ENCODE data around the gene MYEF2. TPM values are rescaled to one million over a fixed set of nuclear protein-coding genes. Genes with fewer than 3 reads are reported as not detected.

The MYEF2 gene
- total RNA-seq, 1 experiment from 2014 or later: 9.9 TPM

DNA sequence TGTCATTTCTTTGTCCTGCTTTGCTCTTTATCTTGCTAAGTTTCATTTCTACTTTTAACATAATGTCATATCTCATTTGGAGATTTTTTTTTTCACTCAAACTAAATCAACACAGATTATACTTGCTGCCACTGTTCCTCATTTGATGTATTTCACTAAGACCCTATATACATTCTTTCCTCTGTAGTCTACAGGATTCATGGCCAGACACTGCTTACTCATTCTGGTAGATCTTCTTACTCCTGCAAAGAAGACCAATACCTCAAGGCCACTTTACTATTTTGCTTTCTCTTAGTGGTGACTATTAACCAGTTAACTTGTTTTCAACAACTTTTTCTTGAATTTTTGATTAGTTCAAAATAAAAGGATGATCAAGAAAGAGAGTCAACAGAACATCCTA is 30.7 kb downstream of the MYEF2 start:
- no peak for DNase-seq (ENCODE audit: low read depth)

DNA sequence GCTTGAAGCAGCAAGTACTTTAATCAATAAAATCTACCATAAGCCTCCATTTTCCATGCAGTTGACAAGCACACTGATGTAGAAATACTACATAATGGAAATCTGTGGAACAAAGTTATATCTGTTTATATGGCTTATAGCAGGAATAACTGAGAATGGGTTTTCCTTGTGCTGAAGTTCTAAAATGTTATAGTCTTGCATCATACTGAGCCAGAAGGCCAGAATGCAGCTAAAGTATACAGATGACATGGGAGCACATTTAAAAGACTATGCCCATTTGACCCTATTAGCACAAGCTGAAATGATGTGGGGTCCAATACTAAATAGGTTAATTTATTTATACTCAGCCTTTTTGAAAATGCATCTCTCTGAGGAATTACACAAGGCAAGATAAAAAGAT is 32.2 kb downstream of the MYEF2 start:
- DNase-seq (ENCODE audit: low read depth): no peak

DNA sequence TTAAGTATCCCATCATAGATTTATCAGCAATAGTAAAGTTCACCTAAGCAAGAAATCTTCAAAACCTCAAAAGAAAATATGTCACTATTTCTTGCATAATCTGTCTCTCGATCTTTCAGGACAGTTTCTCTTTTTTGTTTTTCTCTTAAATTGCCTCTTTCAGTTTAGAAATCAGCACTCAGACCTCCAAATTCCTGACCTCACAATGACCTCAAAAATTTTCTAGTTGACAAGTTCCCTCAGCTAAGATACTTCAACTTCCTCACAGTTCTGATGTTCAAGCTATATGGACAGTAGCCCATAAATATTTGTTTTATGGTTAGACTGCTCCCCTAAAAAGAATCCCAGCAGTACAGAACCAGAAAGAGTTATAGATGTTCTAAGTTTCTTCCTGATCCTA is 33.2 kb downstream of the MYEF2 start:
- peak; percentile 17 for DNase-seq (ENCODE audit: low read depth)

DNA sequence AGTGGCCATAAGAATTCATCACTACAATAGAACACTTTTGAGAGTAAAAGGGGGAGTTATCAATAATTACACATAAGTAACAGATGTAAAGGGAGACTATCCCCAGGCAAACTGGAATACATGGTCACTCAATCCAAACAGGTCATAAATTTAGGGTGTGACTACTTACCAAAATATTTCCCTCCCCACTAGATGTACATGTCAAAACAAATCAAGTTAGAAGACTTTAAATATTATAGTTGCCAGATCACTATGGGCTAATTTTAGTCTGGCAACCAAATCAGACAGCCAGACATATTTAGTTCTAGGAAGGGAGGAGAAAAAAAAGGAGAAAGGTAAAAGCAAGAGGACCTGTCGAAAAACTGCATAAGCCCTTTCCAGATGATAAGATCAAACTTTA is 34.2 kb downstream of the MYEF2 start:
- DNase-seq (ENCODE audit: low read depth): peak; percentile 8

DNA sequence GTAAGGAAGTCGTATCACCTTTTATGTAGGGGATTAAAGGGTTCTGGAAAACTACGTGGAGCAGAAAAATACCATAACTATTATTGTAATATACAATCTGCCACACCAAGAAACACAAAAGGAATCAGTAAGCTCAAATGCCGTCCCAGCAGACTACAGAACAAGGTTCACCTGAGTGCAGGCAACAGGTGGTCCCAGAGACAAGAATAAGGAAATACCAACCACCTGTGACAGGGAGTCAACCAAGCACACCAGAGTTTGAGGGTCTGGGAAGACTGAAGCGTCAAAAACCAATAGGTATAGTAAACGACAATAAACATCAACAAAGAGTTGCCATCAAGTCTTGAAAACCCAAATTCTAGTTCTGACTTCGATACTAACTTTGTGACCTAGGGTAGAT is 45.2 kb downstream of the MYEF2 start:
- no peak for DNase-seq (ENCODE audit: low read depth)

DNA sequence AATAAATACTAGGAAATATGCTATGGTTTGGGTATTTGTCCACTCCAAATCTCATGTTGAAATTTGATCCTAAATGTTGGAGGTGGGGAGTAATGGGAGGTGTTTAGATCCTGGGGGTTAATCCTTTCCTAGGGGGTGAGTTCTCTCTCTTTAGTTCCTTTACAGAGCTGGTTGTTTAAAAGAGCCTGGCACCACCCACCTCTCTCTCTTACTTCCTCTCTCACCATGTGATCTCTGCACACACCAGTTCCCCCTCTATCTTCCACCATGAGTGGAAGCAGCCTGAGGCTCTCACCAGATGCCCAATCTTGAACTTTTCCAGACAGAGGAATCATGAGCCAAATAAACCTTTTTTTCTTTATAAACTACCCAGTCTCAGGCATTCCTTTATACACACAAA is 46.8 kb downstream of the MYEF2 start:
- no peak for DNase-seq (ENCODE audit: low read depth)

DNA sequence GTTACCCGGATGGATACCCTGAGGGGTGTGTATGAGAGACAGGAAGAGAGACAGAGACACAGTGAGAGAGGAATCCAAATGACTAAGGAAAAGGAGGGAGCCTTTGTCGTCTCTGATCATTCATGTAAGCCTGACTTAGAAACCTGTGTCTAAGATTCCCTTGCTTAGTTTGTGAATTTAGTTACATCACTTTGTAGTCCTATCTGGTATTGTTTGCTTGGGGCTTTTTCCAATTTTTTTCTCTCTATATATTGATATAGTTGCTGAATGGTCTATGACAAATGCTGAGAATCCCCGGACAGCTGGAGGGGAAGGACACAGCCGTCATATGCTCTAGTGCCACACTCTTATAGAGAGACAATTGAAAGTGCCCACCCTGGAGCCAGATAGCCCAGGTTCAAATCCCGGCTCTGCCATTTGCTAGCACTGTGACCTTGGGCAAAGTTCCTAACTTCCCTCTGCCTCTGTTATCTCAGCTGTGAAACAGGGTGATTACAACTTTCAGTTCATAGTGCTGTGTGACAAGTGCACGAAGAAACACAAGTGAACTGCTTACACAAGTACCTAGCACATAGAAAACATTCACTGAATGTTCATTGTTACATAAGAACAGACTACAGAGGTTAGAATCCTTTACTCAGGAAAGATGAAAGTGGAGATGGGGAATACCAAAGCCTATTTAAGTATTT is 51.3 kb downstream of the MYEF2 start:
- DNase-seq (ENCODE audit: low read depth): no peak

DNA sequence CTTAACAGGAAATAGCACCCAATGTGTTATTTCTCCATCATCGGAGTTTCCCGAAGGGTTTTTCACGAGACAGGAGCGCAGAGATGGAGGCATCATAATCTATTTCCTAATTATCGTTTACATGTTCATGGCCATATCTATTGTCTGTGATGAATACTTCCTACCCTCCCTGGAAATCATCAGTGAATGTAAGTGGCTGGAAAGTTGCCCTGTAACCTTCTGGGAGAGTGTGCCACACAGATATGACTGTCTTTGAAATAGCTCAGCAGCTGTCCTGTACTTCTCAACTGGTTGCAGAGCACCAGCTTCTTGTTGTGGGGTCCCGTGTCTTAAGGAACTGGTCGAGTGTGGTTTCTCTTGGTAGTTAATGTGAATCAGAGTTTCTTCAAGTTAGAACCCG is 56.2 kb downstream of the MYEF2 start:
- no peak for DNase-seq (ENCODE audit: low read depth)

DNA sequence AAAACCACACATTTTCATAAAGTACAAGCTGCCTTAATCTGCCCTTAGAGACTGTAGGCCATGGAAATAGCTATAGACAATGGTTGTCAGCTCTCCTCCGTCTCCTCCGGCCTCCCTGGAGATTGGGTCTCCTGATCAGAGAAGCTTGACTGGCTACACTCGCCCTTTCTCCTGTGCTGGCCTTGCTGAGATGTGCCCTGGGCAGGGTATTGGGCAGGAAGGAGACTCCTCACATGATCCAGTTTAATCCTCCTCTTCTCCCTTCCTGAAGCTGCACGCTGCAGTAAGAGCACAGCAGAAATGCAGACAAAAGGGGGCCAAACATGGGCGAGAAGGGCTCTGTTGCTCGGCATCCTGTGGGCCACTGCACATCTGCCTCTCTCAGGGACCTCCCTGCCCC is 57.4 kb downstream of the MYEF2 start, which contains the start of gene SLC24A5:
Gene SLC24A5, plus strand, starts transcription at position 246 of the 400 bp plus-strand sequence. Its CDS starts 55 bp downstream, at position 301.
- DNase-seq (ENCODE audit: low read depth): no peak

DNA sequence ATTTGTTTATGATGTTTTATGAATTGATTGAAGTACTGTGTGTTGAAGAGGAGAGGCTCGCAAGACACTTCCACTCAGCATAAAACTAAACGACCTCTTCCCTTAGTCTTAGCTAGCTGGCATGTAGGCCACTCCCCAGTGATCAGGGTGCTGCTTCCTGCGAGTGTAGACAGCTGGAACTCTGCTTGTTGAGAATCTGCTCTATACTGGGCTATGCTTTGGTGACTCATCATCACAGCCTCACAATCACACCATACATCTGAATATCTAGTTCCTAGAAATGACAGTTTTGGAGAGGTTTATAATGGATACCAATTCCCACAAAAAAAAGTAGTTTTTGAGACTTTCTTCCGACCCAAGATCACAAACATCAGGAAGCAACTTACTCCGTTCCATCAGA is 58.8 kb downstream of the MYEF2 start:
- peak; percentile 3 for DNase-seq (ENCODE audit: low read depth)

DNA sequence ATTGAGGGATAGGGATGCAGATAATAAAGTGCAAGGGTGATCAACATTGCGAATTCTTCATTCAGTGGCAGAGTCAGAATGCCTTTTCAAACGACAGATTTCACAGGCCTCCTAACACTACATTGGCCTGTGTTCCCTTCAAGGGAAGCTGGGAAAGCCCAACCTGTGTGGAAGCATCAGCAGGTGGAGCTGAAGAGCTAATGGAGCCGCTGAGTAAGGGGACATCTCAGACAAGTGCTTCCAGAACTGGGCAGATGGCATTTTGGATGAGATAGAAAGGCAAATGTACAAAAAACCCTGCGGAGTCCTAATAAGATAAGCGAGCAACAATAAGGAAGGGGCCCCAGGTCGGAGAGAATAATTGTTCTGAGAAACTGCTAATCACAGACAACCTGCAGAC is 65.9 kb downstream of the MYEF2 start:
- peak; percentile 17 for DNase-seq (ENCODE audit: low read depth)

DNA sequence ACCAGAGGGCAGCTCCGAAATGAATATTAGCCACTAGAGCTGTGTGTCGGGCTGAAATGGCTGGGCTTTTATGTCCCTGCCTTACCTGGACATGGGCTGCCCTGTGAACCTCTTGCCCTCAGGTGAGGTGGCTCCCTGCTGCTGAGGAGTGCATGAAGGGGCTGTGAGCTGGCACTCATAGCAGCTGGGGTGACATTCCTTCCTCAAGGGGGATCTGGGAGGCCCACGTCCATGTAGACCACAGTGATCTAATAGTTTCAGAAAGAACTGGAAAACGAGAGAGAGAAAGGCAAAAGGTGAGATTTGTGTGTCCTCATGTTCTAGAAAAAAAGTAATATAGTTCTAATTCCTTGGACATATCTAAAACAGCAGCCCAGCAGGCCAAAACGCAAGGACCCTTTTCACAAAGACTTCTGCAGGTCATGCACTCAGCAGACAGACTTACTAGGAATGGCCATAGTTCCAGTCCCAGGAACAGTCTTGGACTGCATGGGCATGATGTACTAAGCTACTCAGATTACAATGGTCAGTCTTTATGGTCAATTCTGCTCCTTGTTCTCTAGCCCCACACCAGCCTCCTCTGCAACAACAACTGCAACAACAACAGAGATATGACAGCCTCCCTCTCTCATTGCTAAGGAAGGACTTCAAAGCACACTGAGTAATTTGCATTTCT is 68.1 kb downstream of the MYEF2 start:
- DNase-seq (ENCODE audit: low read depth): no peak

DNA sequence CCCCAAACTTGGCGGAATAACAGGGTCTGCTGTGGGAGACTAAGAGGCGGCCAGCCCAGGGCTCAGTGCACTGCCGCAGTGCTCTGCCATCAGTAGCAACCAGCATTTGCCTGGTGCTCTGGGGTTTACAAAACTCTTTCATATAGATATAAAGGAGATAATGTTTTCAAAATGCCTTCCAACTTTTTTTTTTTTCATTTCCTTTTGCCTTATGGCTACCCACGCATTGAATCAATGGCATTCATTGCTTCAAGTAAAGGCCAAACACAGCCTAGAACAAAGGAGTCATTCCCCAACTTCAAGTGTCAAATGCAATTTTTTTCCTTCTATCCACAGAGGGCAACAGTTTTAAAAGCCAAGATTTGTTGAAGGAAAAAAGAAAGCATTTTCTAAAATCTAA is 68.9 kb downstream of the MYEF2 start:
- DNase-seq (ENCODE audit: low read depth): no peak

DNA sequence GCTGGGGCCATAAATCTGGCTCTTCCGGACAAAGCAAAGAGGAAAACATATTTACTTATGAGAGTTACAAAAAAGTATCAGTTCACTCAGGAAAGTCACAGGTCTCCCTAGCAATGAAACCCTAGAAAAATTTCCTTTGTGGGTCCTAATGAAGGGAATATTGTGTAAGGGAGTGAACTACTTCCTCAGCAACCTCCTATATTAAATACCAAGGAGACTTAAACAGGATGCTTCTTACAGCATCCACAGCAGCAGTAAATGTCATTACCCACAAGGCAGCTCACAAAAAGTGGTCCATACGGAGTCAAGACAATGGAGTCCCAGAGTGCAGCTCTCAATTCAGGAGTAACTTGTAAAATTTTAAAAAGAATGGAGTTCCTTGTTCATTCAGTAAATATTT is 72.2 kb downstream of the MYEF2 start:
- no peak for DNase-seq (ENCODE audit: low read depth)

DNA sequence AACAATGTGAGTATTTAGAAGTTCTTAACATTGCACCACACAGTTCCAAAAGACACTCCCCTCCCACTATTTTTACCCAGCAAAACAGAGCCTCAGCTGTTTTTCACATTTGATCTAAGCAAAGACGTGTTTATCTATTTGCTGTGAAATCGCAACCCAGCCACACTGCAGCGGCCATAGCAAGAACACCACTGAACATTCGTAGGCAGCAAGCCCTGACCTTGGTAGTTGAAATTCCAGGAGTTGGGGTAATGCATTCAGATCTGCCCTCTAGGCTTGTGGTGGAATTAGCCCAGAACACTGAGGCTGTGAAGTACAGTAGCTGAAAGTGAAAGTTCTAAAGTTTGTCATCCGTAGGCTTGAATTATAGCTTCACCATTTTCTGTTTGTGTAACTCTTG is 74.4 kb downstream of the MYEF2 start:
- DNase-seq (ENCODE audit: low read depth): no peak

DNA sequence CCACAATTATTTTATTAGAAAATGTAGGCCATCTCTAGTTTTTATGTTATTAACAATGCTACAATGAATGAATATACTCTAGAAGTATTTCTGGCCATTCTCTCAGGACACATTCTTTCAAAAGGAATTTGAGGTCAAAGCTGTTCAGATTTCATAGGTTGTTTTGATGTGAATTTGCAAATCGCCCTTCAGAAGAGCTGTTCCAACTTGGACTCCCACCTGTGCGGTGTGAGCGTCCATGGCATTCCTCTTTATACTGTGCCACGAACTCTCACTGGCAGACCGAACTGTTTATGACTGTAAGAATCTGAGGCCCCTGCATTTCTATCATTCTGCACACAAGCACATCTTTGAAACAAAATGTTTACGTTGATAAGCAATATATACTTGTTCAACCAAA is 75.9 kb downstream of the MYEF2 start:
- DNase-seq (ENCODE audit: low read depth): no peak

DNA sequence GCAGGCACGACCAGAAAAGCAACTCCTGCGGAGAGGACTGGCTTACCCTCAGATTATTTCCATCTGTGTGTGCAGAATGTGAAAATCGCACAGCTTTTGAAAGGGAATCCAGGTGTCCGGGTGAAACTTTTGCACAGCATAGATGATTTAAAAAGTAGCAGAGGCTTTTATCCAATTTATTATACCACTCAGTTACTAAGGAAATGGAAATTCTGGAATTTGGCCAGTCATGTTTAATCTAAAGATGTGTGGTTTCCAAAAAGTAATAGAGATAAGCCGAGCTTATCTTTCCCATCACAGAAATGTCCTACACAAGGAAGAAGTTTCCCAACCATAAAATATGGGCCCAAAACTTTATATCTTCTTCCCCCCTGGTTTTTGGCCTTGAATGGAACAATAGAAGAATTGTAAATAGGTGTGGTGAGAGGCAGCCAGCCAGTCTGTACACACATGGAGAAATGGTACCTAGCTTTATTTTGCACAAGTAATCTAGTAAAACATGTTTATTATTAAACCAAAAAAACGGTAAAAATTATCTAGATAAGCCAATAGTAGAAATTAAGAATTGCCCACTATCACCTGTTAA is 76.6 kb downstream of the MYEF2 start:
- DNase-seq (ENCODE audit: low read depth): no peak

DNA sequence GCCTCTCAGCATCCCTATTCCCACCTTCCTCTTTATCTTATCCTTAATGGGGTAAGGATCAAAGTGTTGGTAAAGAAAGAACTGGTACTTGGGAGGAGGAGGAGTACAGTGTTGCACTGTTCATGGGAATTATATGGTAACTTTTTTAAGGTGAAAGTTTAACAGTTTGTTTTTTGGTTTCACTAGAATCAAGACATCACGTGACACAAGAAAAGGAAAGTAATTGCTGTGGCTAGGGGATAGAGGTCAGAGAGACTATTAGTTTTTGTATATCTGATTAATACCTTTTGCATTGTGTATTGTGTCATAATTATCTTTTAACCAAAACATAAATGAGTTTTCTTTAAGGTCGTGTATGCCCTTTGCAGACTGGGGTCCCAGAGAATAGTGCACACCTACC is 80.8 kb downstream of the MYEF2 start:
- no peak for DNase-seq (ENCODE audit: low read depth)

DNA sequence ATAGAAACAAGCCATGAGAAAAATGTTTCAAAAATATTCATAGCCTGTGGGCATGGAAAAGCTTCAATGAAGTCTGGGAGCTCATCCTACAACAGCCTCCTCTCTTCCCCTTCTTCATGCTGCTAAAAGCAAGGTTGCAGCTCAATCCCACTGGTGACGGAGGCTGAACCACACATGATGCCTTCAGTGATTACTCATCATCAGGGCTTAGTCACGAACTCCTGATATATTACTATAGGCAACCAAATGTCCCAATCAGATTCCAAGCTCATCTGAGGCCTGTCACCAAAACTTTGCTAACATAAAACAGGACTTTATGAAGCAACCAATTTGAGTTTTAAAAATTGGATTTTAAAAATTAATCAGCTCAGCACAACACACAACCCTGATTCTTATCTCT is 81.3 kb downstream of the MYEF2 start:
- DNase-seq (ENCODE audit: low read depth): peak; percentile 73

DNA sequence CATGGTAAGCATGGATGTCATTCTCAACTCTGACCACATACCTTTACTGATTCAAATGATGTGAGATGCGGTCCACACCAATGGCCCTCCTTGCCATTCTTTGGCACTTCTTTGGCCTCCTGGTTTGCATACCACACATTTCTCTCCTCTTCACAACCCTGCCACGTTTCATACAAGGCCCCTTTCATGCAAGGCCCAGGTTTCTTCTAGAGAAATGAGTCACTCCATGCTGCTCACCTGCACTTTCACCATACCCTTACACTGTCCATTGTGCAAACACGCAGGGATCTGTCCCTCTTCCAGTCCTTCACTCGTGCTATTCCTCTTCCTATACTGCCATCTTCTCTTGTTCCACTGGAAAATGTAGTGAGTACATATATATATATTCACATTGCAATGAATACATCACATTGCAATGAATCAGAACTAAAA is 81.7 kb downstream of the MYEF2 start:
- no peak for DNase-seq (ENCODE audit: low read depth)

DNA sequence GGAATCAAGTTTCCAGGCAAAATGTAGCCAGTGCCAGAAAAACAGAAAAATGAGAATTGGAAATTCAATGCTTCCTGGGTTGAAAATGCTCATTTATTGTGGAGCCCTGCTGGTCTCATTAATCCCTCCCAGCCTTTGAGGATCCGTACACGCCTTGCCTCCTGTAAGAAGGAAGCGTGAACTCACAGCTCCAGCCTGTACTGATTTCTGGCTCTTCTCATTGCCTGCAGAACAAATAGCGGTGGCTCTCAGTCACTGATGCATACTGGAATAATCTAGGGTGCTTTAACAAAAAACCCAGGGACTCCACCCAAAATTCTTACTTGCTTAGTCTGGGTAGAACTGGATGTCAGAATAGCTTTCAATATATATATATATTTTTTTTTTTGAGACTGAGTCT is 86.6 kb downstream of the MYEF2 start:
- DNase-seq (ENCODE audit: low read depth): no peak

DNA sequence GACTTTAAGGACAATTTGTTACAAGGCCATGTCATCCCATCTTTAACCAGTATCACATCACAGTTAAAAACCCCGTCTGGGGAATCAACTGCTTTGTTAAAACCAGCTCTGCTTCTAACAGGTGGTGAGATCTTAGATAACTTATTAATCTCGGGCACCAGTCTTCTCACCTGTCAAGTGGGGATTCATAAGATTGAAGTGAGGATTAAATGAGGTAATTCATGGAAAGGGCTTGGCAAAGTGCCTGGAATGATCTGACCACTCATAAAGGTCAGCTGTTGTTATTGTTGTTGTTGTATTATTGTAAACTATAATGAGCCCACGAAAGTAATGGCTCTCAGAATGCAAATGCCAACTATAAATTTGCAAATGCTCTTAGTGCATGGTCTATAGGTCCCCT is 87.4 kb downstream of the MYEF2 start:
- DNase-seq (ENCODE audit: low read depth): peak; percentile 39

DNA sequence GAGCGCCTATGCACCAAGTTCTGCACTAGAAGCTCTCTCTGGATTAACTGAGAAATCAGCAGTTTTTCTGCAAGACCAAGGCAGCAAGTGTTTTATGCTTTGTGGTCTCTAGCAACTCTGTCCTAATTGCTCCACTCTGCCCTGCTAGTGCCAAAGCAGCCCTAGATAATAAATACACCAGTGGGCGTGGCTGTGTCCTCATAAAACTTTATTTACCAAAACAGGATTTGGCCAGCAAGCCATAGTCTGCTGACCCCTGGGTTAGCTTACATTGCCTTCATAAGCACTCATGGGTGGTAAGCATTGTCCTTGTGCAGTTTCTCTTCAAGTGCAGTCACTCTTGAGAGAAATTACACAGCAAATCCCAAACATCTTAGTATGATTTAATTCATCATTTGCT is 88.0 kb downstream of the MYEF2 start:
- DNase-seq (ENCODE audit: low read depth): no peak

Measured in LHCN-M2 (cell line).